ENCODE data around the gene LCE3C.

LCE3C gene

DNA sequence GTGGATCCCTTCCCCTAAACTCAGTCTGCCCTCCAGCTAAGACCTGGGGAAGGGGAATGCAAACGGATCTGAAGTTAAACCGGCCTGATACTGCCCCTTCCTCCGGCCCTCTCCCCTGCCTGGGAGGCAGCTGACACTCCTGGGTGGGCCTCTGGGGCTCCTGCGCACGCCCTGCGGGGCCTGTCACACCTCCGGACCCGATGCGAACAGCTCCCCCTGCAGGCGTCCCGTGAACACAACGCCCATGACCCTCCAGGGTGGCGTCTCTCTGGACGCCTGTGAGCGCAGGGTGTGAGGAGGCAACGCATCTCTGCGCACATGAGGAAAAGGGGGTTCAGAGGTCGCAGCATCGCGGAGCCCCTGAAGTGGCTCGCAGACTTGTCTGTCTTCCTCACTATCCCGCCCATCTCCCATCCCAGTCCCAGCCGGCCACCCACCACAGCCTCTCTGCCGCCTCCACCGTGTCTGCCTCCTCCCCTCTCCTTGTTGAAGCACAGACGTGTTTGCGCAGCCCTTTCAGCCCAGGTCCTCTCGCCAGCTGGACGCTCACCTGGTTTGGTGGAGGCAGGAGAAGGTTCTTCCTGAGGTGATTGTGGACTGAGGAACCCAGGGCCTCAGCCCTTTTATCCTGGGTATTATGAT lies 23.3 kb downstream of the LCE3C start:
- TF ChIP-seq, protein P1, sequence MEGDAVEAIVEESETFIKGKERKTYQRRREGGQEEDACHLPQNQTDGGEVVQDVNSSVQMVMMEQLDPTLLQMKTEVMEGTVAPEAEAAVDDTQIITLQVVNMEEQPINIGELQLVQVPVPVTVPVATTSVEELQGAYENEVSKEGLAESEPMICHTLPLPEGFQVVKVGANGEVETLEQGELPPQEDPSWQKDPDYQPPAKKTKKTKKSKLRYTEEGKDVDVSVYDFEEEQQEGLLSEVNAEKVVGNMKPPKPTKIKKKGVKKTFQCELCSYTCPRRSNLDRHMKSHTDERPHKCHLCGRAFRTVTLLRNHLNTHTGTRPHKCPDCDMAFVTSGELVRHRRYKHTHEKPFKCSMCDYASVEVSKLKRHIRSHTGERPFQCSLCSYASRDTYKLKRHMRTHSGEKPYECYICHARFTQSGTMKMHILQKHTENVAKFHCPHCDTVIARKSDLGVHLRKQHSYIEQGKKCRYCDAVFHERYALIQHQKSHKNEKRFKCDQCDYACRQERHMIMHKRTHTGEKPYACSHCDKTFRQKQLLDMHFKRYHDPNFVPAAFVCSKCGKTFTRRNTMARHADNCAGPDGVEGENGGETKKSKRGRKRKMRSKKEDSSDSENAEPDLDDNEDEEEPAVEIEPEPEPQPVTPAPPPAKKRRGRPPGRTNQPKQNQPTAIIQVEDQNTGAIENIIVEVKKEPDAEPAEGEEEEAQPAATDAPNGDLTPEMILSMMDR (IDR thresholded peaks at IDR 0.05; ENCODE audit: low read depth, low read length) = no peak
- no peak overlapping the region for H3K4me3 ChIP-seq (replicated peaks in 1 of 2; ENCODE audit: low read depth in 2 of 2, low read length in 2 of 2)
- DNase-seq (ENCODE audit: low read depth in 2 of 2) = no peak

DNA sequence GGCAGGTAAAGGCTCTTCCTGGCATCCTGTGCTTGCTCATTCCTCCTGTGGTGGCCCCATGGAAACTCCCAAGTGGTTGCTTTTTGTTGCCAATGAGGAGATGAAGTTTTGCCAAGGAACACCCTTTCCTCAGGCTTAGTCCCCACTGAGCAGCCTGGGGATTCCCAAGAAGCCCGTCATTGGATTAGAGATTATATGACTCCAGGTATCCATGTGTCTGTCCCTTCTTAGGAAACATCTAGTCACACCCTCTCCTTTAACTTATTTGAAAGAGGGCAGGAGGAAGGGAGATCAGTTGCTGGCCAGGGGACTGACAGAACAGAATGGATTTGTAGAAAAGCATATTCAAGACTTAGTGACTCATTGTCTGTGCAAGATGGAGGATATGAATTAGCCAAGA lies 26.7 kb downstream of the LCE3C start:
- no peak overlapping the region for H3K4me3 ChIP-seq (replicated peaks in 1 of 2; ENCODE audit: low read depth in 2 of 2, low read length in 2 of 2)
- TF ChIP-seq, protein P1 (IDR thresholded peaks at IDR 0.05; ENCODE audit: low read depth, low read length) = no peak
- no peak for DNase-seq (ENCODE audit: low read depth in 2 of 2)

DNA sequence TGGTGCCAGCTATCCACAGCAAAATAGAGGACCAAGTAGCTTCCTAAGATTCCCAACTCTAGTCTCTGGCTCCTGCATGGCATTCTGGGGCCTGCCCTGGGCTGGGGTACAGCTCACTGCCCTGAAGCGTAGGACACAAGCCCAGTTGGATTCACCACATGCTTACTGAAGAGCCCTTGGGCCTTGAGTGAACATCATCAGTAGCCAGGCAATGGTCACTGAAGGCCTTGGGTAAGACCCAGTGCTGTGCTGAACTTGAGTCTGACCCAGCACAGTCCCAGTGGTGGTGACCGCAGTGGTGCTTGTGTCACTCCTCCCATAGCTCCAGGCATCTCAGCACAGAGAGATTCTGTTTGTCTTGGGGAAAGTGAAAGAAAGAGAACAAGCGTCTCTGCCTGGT lies 30.6 kb downstream of the LCE3C start:
- no peak for DNase-seq (ENCODE audit: low read depth in 2 of 2)
- TF ChIP-seq, protein P1 (IDR thresholded peaks at IDR 0.05; ENCODE audit: low read depth, low read length) = no peak
- no peak overlapping the region for H3K4me3 ChIP-seq (replicated peaks in 1 of 2; ENCODE audit: low read depth in 2 of 2, low read length in 2 of 2)

DNA sequence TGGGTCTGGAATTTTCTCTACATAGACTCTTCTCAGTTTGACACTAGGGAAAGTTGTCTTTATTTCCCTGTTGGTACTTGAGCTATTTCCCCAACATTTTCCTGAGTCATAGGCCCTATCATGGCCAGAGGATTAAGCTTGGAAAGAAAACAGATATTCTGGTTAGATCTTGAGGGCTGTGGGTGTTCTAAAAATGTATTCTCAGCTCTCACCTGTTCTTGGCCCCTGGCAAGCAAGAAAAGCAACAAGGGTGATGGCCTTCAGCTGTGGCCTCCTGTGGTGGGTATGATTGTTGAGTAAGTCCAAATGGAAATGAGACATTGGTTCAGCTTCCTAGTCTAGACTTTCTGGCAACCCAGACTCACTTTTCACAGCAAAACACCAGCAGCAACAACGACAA lies 40.3 kb downstream of the LCE3C start:
- DNase-seq (ENCODE audit: low read depth in 2 of 2) = no peak

DNA sequence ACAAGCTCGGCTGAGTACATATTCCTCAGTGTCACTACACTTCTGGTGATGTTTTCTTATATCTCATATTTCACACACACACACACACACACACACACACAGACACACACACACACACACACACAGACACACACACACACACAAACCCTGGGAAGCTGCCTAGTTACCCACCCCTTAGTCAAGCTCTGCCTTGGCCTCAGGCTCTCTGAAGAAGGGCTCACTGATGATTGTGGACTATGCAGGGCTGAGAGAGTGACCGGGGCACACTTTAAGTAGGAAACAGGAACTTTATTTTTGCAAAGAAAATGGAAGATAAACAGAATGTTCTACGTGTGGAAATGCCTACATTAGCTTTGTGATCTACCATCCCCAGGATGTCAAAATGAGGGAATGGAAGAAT lies 43.9 kb downstream of the LCE3C start:
- DNase-seq (ENCODE audit: low read depth in 2 of 2) = no peak
- TF ChIP-seq, protein P1 (IDR thresholded peaks at IDR 0.05; ENCODE audit: low read depth, low read length) = no peak
- no peak overlapping the region for H3K4me3 ChIP-seq (replicated peaks in 1 of 2; ENCODE audit: low read depth in 2 of 2, low read length in 2 of 2)

More for the DNA sequence above, 40.3 kb downstream of the LCE3C start:
- no peak overlapping the region for H3K4me3 ChIP-seq (replicated peaks in 1 of 2; ENCODE audit: low read depth in 2 of 2, low read length in 2 of 2)
- TF ChIP-seq, protein P1 (IDR thresholded peaks at IDR 0.05; ENCODE audit: low read depth, low read length) = no peak

DNA sequence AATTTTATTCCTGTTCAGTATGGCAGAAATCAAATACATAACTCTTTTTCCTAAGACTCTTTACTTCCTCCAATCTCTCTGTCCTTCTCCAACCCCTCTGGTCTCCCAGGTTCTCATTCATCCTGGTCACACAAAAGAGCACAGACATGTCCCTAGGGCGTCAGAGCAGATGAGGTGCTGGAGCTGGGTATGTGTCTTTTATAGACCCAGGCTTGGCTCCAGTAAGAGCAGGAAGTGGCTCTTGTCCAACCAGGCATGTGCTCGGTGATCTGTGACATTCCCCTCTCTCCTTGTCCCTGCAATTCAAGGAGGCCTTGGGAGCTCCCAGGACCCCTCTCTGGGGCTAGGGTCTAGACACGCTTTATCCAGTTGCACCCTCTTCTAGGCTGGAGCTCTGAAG lies 45.1 kb downstream of the LCE3C start:
- TF ChIP-seq, protein P1 (IDR thresholded peaks at IDR 0.05; ENCODE audit: low read depth, low read length) = no peak
- no peak for DNase-seq (ENCODE audit: low read depth in 2 of 2)
- no peak overlapping the region for H3K4me3 ChIP-seq (replicated peaks in 1 of 2; ENCODE audit: low read depth in 2 of 2, low read length in 2 of 2)

DNA sequence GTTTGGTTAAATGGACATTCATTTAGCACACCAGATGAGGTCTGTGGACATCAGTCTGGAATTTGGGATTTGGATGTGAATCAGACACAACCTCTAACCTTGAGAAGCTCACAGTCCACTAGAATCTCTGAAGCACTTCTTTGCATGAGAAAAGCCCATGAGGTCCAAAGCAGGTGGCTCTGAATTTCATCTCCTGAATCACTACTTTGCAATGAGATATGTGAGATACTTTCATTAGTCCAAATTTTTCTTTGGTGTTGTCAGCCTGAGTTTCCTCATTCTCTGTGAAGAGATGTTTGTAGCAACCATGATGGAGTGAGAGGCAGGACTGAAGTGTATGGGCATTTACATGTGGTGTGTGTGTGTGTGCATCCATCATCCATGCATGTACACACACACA lies 46.6 kb downstream of the LCE3C start:
- DNase-seq (ENCODE audit: low read depth in 2 of 2) = no peak
- H3K4me3 ChIP-seq (replicated peaks in 1 of 2; ENCODE audit: low read depth in 2 of 2, low read length in 2 of 2) = no peak overlapping the region
- TF ChIP-seq, protein P1 (IDR thresholded peaks at IDR 0.05; ENCODE audit: low read depth, low read length) = no peak

Data from cardiac fibroblast (primary cell).